DOHH2 (cell line): ENCODE measurements around the gene ESPL1.

Experiments used
- H3F3A ChIP-seq: fragments of 200-600 bp; sonication (generic), shearing (Covaris generic); 2 replicates; pipeline ENCODE4 v1.6.0; 2016; ENCODE audit warnings: antibody characterized with exemption, mild to moderate bottlenecking; ENCODE audit not compliant: control insufficient read depth, insufficient read depth
- H3K27ac ChIP-seq: fragments of 200-600 bp; sonication (generic); 2 replicates; pipeline ENCODE4 v1.5.1; 2014; ENCODE audit warnings: low read depth, mild to moderate bottlenecking, low read length, moderate library complexity
- H3K27me3 ChIP-seq: fragments of 200-600 bp; sonication (generic); 2 replicates; pipeline ENCODE4 v1.6.1; 2014; ENCODE audit warnings: mild to moderate bottlenecking, low read length, mixed read lengths; ENCODE audit not compliant: control insufficient read depth
- H3K36me3 ChIP-seq: fragments of 200-600 bp; sonication (generic); 2 replicates; pipeline ENCODE4 v1.6.1; 2014; ENCODE audit warnings: mild to moderate bottlenecking, low read length, moderate library complexity, mixed read lengths; ENCODE audit not compliant: control insufficient read depth
- H3K4me1 ChIP-seq: fragments of 200-600 bp; sonication (generic); 2 replicates; pipeline ENCODE4 v1.6.1; 2014; ENCODE audit warnings: mild to moderate bottlenecking, low read length, mixed read lengths; ENCODE audit not compliant: control insufficient read depth
- H3K4me2 ChIP-seq: fragments of 200-600 bp; sonication (generic); 2 replicates; pipeline ENCODE4 v1.6.0; 2014; ENCODE audit warnings: mild to moderate bottlenecking, low read length, moderate library complexity
- H3K4me3 ChIP-seq: fragments of 200-600 bp; sonication (generic); 2 replicates; pipeline ENCODE4 v1.5.1; 2014; ENCODE audit warnings: mild to moderate bottlenecking, low read length, mixed read lengths
- H3K79me2 ChIP-seq: fragments of 200-600 bp; sonication (generic); 2 replicates; pipeline ENCODE4 v1.6.1; 2014; ENCODE audit warnings: mild to moderate bottlenecking, low read length, mixed read lengths; ENCODE audit not compliant: control insufficient read depth
- H3K9me2 ChIP-seq: fragments of 200-600 bp; sonication (generic); replicated peaks from 2 replicates; pipeline ENCODE4 v1.6.1; 2014; ENCODE audit warnings: mild to moderate bottlenecking, low read length, mixed read lengths; ENCODE audit not compliant: control insufficient read depth
- H3K9me3 ChIP-seq: fragments of 200-600 bp; sonication (generic); 2 replicates; pipeline ENCODE4 v1.6.1; 2014; ENCODE audit warnings: antibody characterized with exemption, low read length, mixed read lengths; ENCODE audit not compliant: control insufficient read depth, insufficient read depth
- H4K20me1 ChIP-seq: fragments of 200-600 bp; sonication (generic); 2 replicates; pipeline ENCODE4 v1.6.0; 2014; ENCODE audit warnings: low read depth, mild to moderate bottlenecking, antibody characterized with exemption, low read length, moderate library complexity; ENCODE audit not compliant: control insufficient read depth, insufficient read depth
- EZH2phosphoT487 ChIP-seq: fragments of 200-600 bp; sonication (generic); IDR thresholded peaks from 2 replicates; pipeline ENCODE4 v1.6.1; 2017; ENCODE audit warnings: borderline replicate concordance, mild to moderate bottlenecking, antibody characterized with exemption, low read length, moderate library complexity, mixed read lengths
- TF ChIP-seq, protein P1 (sequence below): fragments of 200-600 bp; sonication (generic); IDR thresholded peaks from one replicate; pipeline ENCODE4 v1.5.1; 2014; ENCODE audit warnings: antibody characterized with exemption, mild to moderate bottlenecking, low read depth, low read length; ENCODE audit not compliant: poor library complexity, severe bottlenecking

ESPL1 gene

DNA sequence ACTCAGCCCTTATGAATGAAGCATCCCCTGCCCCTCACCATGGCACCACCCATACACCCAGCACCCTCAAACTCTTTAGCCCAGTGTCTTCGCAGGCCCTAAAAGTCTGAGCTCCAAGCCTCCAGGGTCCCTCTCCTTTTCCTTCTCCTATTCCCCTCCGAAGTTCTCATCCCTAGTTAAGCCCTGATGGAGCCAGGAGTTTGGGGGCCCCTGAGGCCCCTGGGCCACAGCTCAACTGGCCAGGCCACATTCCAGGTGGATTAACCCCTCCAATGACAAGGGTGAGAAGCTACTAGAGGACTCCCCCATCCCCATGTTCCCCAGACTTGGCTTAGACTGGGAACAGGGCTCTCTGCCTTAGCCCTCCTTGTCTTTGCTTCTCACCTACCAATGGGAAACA lies 38.6 kb upstream of the ESPL1 start:
- Histone ChIP-seq H3K4me3 (no peak overlapping the region), H3K36me3 (no peaks in the 10 kb centered on the region), H3K27me3 (peaks cover 40% of the 10 kb centered on the region), H3K9me3 (no peaks in the 10 kb centered on the region), H3K27ac (no peak overlapping the region), H3K4me1 (peaks cover 16% of the 10 kb centered on the region), H3K4me2 (no peak overlapping the region), H3K9me2 (no peaks in the 10 kb centered on the region), H4K20me1 (no peaks in the 10 kb centered on the region), H3K79me2 (no peaks in the 10 kb centered on the region), H3F3A (0 out of 2 replicates have a peak, but pooled peaks cover 2% of the 10 kb centered on the region)
- no peak for TF ChIP-seq EZH2phosphoT487
- TF ChIP-seq, protein P1, sequence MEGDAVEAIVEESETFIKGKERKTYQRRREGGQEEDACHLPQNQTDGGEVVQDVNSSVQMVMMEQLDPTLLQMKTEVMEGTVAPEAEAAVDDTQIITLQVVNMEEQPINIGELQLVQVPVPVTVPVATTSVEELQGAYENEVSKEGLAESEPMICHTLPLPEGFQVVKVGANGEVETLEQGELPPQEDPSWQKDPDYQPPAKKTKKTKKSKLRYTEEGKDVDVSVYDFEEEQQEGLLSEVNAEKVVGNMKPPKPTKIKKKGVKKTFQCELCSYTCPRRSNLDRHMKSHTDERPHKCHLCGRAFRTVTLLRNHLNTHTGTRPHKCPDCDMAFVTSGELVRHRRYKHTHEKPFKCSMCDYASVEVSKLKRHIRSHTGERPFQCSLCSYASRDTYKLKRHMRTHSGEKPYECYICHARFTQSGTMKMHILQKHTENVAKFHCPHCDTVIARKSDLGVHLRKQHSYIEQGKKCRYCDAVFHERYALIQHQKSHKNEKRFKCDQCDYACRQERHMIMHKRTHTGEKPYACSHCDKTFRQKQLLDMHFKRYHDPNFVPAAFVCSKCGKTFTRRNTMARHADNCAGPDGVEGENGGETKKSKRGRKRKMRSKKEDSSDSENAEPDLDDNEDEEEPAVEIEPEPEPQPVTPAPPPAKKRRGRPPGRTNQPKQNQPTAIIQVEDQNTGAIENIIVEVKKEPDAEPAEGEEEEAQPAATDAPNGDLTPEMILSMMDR, result no peak

DNA sequence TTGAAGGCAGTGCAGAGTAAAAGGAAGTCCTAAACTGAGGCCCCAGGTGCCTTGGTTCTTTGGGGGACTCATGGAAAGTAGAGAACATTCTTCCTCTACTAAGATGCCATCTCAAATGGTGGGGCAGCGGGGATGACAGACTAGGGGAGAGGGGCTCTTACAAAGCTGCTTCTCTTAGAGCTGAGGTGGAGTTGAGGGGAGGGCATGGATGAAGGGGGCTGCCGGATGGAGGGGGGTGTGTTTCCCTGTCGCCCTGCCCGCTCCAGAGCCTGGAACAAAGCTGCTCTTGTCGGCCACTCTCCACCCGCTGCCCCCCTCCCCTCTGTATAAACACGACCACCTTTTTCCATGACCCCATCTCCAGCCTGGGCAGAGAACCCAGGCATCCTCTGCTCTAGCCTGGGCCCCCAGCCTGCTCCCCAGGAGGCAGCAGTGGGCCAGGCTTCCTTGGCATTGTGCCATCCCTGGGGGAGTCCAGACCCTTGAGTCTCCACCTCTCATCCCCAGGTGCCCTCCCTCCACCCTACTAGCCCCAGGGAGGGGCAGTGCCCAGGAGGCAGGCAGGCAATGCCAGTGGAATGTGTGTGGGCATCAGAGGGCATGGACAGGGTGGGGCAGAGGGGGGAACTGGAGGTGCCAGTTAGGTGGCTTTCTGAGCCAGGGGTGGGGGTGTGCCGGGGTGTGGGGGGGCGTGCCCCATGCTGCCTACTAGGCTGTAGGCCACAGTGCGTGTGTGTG lies 37.8 kb upstream of the ESPL1 start:
- Histone ChIP-seq H3K27ac (no peak overlapping the region), H3K4me1 (peaks cover 16% of the 10 kb centered on the region), H3K36me3 (no peaks in the 10 kb centered on the region), H3K27me3 (peaks cover 46% of the 10 kb centered on the region), H4K20me1 (no peaks in the 10 kb centered on the region), H3K79me2 (no peaks in the 10 kb centered on the region), H3K4me3 (no peak overlapping the region), H3K4me2 (no peak overlapping the region), H3K9me3 (no peaks in the 10 kb centered on the region), H3K9me2 (no peaks in the 10 kb centered on the region), H3F3A (0 out of 2 replicates have a peak, but pooled peaks cover 2% of the 10 kb centered on the region)
- TF ChIP-seq, protein P1, result no peak
- TF ChIP-seq EZH2phosphoT487, result no peak

DNA sequence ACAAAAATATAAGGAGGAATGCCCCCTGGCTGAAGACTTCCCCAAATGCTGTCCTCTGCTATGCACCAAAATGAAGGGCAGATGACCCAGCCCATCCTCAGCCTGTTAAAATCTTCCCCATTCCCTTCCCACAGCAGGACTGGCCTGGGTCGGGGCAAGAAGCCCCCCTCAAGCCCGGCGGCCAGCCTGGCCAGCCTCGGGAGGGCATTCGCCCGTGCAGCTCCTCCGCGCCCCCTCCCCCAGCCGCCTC lies 36.5 kb upstream of the ESPL1 start:
- no peaks in the 10 kb centered on the region for H4K20me1 ChIP-seq
- H3K27ac ChIP-seq, result no peak overlapping the region
- TF ChIP-seq, protein P1, result no peak
- TF ChIP-seq EZH2phosphoT487, result no peak; the same call in 1 of the 2 replicates
- no peaks in the 10 kb centered on the region for H3K9me2 ChIP-seq
- H3K4me2 ChIP-seq, result peak overlapping the region; percentile 78
- no peaks in the 10 kb centered on the region for H3K79me2 ChIP-seq
- H3K4me1 ChIP-seq, result peaks cover 16% of the 10 kb centered on the region
- no peaks in the 10 kb centered on the region for H3K36me3 ChIP-seq
- H3K9me3 ChIP-seq, result no peaks in the 10 kb centered on the region
- H3K27me3 ChIP-seq, result peaks cover 56% of the 10 kb centered on the region
- H3F3A ChIP-seq, result 0 out of 2 replicates have a peak, but pooled peaks cover 2% of the 10 kb centered on the region
- H3K4me3 ChIP-seq, result peak overlapping the region; percentile 70
